ENCODE data around the gene EHD3.

The EHD3 gene

GRCh38 chr2:31258351-31258750 is 24.4 kb downstream of the EHD3 start:
- H3K4me3 ChIP-seq (ENCODE audit: control insufficient read depth, low read depth, low read length), result no peak overlapping the region
- no peak for DNase-seq (ENCODE audit: low read depth)
- TF ChIP-seq, protein P1, sequence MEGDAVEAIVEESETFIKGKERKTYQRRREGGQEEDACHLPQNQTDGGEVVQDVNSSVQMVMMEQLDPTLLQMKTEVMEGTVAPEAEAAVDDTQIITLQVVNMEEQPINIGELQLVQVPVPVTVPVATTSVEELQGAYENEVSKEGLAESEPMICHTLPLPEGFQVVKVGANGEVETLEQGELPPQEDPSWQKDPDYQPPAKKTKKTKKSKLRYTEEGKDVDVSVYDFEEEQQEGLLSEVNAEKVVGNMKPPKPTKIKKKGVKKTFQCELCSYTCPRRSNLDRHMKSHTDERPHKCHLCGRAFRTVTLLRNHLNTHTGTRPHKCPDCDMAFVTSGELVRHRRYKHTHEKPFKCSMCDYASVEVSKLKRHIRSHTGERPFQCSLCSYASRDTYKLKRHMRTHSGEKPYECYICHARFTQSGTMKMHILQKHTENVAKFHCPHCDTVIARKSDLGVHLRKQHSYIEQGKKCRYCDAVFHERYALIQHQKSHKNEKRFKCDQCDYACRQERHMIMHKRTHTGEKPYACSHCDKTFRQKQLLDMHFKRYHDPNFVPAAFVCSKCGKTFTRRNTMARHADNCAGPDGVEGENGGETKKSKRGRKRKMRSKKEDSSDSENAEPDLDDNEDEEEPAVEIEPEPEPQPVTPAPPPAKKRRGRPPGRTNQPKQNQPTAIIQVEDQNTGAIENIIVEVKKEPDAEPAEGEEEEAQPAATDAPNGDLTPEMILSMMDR (IDR thresholded peaks at IDR 0.05; ENCODE audit: control insufficient read depth, insufficient read depth, low read depth, low read length, missing control alignments), result no peak

- no peak for DNase-seq (ENCODE audit: low read depth)
- no peak overlapping the region for H3K4me3 ChIP-seq (ENCODE audit: control insufficient read depth, low read depth, low read length)
- TF ChIP-seq, protein P1 (IDR thresholded peaks at IDR 0.05; ENCODE audit: control insufficient read depth, insufficient read depth, low read depth, low read length, missing control alignments), result no peak
These were observed 25.1 kb downstream of the EHD3 start for GRCh38 chr2:31259075-31259474.

DNA sequence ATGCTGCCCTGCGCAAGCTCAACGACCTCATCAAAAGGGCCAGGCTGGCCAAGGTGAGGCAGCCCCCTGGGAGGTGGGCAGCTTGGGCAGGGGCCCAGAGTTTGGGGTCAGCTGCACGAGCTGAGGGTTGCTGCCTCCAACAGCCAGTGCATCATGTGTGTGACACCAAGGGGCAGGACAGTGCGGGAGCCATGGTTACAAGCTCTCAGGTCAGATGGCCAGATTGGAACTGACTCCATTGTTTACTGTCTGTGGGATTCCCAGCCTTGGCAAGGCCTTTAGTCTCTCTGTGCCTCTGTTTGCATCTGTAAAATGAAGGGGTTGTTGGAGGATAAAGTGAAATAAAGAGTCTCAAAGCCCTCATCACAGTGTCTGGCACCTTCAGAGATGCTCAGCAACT is 26.9 kb downstream of the EHD3 start:
- TF ChIP-seq, protein P1 (IDR thresholded peaks at IDR 0.05; ENCODE audit: control insufficient read depth, insufficient read depth, low read depth, low read length, missing control alignments), result no peak
- no peak for DNase-seq (ENCODE audit: low read depth)
- no peak overlapping the region for H3K4me3 ChIP-seq (ENCODE audit: control insufficient read depth, low read depth, low read length)

DNA sequence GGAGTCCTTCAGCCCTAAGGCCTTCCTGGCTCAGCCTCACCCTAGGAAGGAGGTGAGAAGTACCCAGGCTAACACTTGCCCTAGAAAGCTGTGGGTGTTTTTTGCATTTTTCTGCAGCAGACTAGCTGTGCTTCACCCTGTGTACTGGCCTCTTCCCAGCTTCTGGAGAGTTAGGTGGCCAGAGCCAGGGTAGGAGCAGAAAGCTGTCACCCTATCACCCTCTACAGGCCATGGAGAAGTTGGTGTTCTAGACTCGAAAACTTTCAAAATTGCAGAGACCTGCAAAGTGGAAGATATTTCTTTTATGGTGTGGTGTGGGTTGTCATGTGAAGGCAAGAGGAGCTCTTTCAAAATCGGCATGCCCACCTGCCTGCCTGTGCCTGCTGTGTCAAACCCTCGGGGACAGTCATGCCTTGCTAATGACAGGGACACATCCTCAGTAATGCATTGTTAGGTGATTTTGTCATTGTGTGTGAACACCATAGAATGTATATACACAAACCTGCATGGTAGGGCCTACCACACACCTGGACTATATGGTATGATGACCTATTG is 29.8 kb downstream of the EHD3 start:
- no peak for DNase-seq (ENCODE audit: low read depth)
- TF ChIP-seq, protein P1 (IDR thresholded peaks at IDR 0.05; ENCODE audit: control insufficient read depth, insufficient read depth, low read depth, low read length, missing control alignments), result no peak
- no peak overlapping the region for H3K4me3 ChIP-seq (ENCODE audit: control insufficient read depth, low read depth, low read length)

DNA sequence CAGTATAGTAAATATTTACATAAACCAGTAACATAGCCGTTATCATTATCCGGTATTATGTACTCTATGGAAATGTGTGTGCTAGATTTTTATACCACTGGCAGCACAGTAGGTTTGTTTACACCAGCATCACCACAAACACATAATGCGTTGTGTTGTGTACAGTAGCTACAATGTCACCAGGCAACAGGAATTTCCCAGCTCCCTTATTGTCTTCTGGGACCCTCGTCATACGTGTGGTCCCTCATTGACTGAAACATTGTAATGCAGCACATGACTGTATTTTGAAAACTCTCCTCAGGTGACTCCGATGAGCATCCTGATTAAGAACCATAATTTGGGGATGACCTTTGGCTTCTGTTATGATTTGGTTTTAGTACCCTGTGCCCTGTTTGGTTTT is 31.3 kb downstream of the EHD3 start:
- no peak for DNase-seq (ENCODE audit: low read depth)
- TF ChIP-seq, protein P1 (IDR thresholded peaks at IDR 0.05; ENCODE audit: control insufficient read depth, insufficient read depth, low read depth, low read length, missing control alignments), result no peak
- no peak overlapping the region for H3K4me3 ChIP-seq (ENCODE audit: control insufficient read depth, low read depth, low read length)

DNA sequence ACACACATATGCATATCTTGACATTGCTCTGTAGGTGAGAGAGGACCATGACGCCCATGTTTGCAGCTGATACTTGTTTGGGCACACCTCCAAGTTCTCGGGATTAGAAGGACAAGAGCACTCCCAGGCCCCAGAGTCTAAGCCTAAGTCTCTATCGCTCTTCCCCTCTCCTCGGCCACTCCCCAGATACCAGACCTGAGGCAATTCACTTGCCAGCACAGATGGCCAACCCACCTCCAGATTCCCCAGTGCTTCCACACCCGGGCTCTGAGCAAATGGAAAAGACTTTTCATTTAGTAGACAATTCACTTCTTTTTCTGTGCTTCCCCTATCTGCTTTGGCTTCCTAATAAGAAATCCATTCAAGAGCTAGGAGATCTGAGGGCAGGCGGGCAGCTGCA is 32.9 kb downstream of the EHD3 start:
- no peak overlapping the region for H3K4me3 ChIP-seq (ENCODE audit: control insufficient read depth, low read depth, low read length)
- DNase-seq (ENCODE audit: low read depth), result no peak
- TF ChIP-seq, protein P1 (IDR thresholded peaks at IDR 0.05; ENCODE audit: control insufficient read depth, insufficient read depth, low read depth, low read length, missing control alignments), result no peak

All from AG09309 (cell line).